Liver (tissue), 3 donors: ENCODE results near the gene SARDH.

ENCODE experiments used
- ATF3 ChIP-seq: IDR thresholded peaks from 2 replicates; pipeline ENCODE4 v1.6.1; 2016; ENCODE audit warnings: antibody characterized with exemption
- CTCF ChIP-seq: fragments of 150-350 bp; IDR thresholded peaks from 2 replicates; pipeline ENCODE4 v1.5.1; 2017; ENCODE audit warnings: improper control_type of control experiment, low read depth, low read length; ENCODE audit not compliant: missing input control
- GABPA ChIP-seq, 2 donors: IDR thresholded peaks in 1 of 2; conservative IDR thresholded peaks in 1 of 2; 2 replicates each; pipeline ENCODE4 v1.6.1; 2016; ENCODE audit warnings: antibody characterized with exemption in 2 of 2, mild to moderate bottlenecking in 1 of 2, moderate library complexity in 1 of 2
- HNF4A ChIP-seq, 2 donors: conservative IDR thresholded peaks; 2 replicates each; pipeline ENCODE4 v1.6.1; 2016; ENCODE audit warnings: antibody characterized with exemption in 2 of 2, mild to moderate bottlenecking in 2 of 2
- HNF4G ChIP-seq: IDR thresholded peaks from 2 replicates; pipeline ENCODE4 v1.6.1; 2016; ENCODE audit warnings: antibody characterized with exemption
- JUND ChIP-seq, 2 donors: IDR thresholded peaks; 2 replicates each; pipeline ENCODE4 v1.6.1; 2016; ENCODE audit warnings: antibody characterized with exemption in 2 of 2
- MAX ChIP-seq: IDR thresholded peaks from 2 replicates; pipeline ENCODE4 v1.6.1; 2016; ENCODE audit warnings: antibody characterized with exemption
- RAD21 ChIP-seq, 2 donors: IDR thresholded peaks; 2 replicates each; pipeline ENCODE4 v1.6.1; 2016; ENCODE audit warnings: antibody characterized with exemption in 2 of 2, mild to moderate bottlenecking in 2 of 2
- REST ChIP-seq: IDR thresholded peaks from 2 replicates; pipeline ENCODE4 v1.6.1; 2016; ENCODE audit warnings: antibody characterized with exemption, mild to moderate bottlenecking
- ZBTB33 ChIP-seq: IDR thresholded peaks from 2 replicates; pipeline ENCODE4 v1.6.1; 2016; ENCODE audit warnings: antibody characterized with exemption
- donor health status: healthy.
- donor health status: healthy.

GRCh38 chr9:133690081-133690561 is 48.0 kb downstream of the SARDH start:
- TF ChIP-seq RAD21 (IDR thresholded peaks at IDR 0.05), result no peak
- TF ChIP-seq CTCF, result no peak
- TF ChIP-seq REST, result no peak
- TF ChIP-seq JUND (IDR thresholded peaks at IDR 0.05), result no peak
- no peak for TF ChIP-seq HNF4G
- no peak for TF ChIP-seq ZBTB33
- no peak for TF ChIP-seq HNF4A (conservative IDR thresholded peaks at IDR 0.05)
- TF ChIP-seq GABPA (IDR thresholded peaks at IDR 0.05 in 1 of 2, conservative IDR thresholded peaks at IDR 0.05 in 1 of 2), result no peak
- no peak for TF ChIP-seq ATF3
- no peak for TF ChIP-seq MAX
